GM23248 (cell line): ENCODE results near the gene SMARCA2. TPM values are rescaled to one million over a fixed set of nuclear protein-coding genes. Genes with fewer than 3 reads are reported as not detected.

Source experiments
- DNase-seq: peaks from one replicate; pipeline ENCODE4 v3.0.0-alpha.2; 2015
- H2AFZ ChIP-seq: fragments of 200-600 bp; sonication (generic); 2 replicates; pipeline ENCODE4 v1.6.1; 2016; ENCODE audit warnings: antibody characterized with exemption
- H3F3A ChIP-seq: fragments of 200-600 bp; sonication (generic); 2 replicates; pipeline ENCODE4 v1.6.1; 2016; ENCODE audit warnings: mild to moderate bottlenecking, antibody characterized with exemption, mixed run types; ENCODE audit not compliant: insufficient read depth
- H3K27ac ChIP-seq: fragments of 200-600 bp; sonication (generic); 2 replicates; pipeline ENCODE4 v1.5.1; 2016; ENCODE audit warnings: mild to moderate bottlenecking
- H3K27me3 ChIP-seq: fragments of 200-600 bp; sonication (generic); replicated peaks from 2 replicates; pipeline ENCODE4 v1.6.1; 2016; ENCODE audit warnings: mild to moderate bottlenecking; ENCODE audit not compliant: insufficient read depth
- H3K36me3 ChIP-seq: fragments of 200-600 bp; sonication (generic); 2 replicates; pipeline ENCODE4 v1.6.1; 2016; ENCODE audit warnings: low read depth, mild to moderate bottlenecking
- H3K4me1 ChIP-seq: fragments of 200-600 bp; sonication (generic); 2 replicates; pipeline ENCODE4 v1.6.1; 2016; ENCODE audit warnings: mild to moderate bottlenecking; ENCODE audit not compliant: insufficient read depth
- H3K4me2 ChIP-seq: fragments of 200-600 bp; sonication (generic); one replicate; pipeline ENCODE4 v1.6.1; 2016; ENCODE audit warnings: mild to moderate bottlenecking; ENCODE audit not compliant: unreplicated experiment
- H3K4me3 ChIP-seq: fragments of 200-600 bp; sonication (generic); 2 replicates; pipeline ENCODE4 v1.5.1; 2016; ENCODE audit warnings: mild to moderate bottlenecking
- H3K79me2 ChIP-seq: fragments of 200-600 bp; sonication (generic); 2 replicates; pipeline ENCODE4 v1.6.1; 2016; ENCODE audit warnings: mild to moderate bottlenecking; ENCODE audit not compliant: insufficient read depth
- H3K9ac ChIP-seq: fragments of 200-600 bp; sonication (generic); 2 replicates; pipeline ENCODE4 v1.6.1; 2016; ENCODE audit warnings: mild to moderate bottlenecking
- H3K9me2 ChIP-seq: fragments of 200-600 bp; sonication (generic); 2 replicates; pipeline ENCODE4 v1.6.1; 2016; ENCODE audit warnings: mixed run types, mild to moderate bottlenecking, moderate library complexity; ENCODE audit not compliant: insufficient read depth
- H3K9me3 ChIP-seq: fragments of 200-600 bp; sonication (generic); one replicate; pipeline ENCODE4 v1.6.1; 2017; ENCODE audit warnings: low read depth
- H4K20me1 ChIP-seq: fragments of 200-600 bp; sonication (generic); 2 replicates; pipeline ENCODE4 v1.6.0; 2016; ENCODE audit not compliant: insufficient read depth
- EZH2 ChIP-seq: fragments of 200-600 bp; sonication (generic); IDR thresholded peaks from 2 replicates; pipeline ENCODE4 v1.6.1; 2018; ENCODE audit warnings: antibody characterized with exemption, mild to moderate bottlenecking; ENCODE audit not compliant: insufficient read depth, poor library complexity, severe bottlenecking
- EZH2phosphoT487 ChIP-seq: fragments of 200-600 bp; sonication (generic); IDR thresholded peaks from 2 replicates; pipeline ENCODE4 v1.6.1; 2018; ENCODE audit warnings: antibody characterized with exemption, moderate library complexity, mild to moderate bottlenecking, low read depth; ENCODE audit not compliant: insufficient read depth
- WGBS, 2 experiments: methylation state at CpG; one replicate each; pipeline ENCODE4 v1.1.6; 2015 to 2017; ENCODE audit warnings: low lambda C conversion rate in 2 of 2, low coverage in 1 of 2; ENCODE audit errors: missing lambda C conversion rate in 2 of 2; 5-methylcytosine and 5-hydroxymethylcytosine counted together
- in situ Hi-C: fragments of 300-500 bp; cut with MboI; formaldehyde crosslinking; loops from 2 replicates; pipeline ENCODE4 v1.15.0; 2020
- polyA plus RNA-seq: library from polyadenylated mRNA; unstranded; fragments of >200 nt; fragmentation: Nextera tagmentation; extraction: Ambion mirVana; gene quantifications from 2 replicates; pipeline ENCODE4 v1.2.1, GENCODE V29; 2016
- total RNA-seq: library from RNA; depleted of rRNA; stranded (reverse); fragments of >200 nt; shearing (Covaris generic); gene quantifications from 2 replicates; pipeline ENCODE4 v1.2.3, GENCODE V29; 2014

The SMARCA2 gene
- total and polyA plus RNA-seq, 2 experiments from 2014 or later: 26.7 to 47.4 TPM

GRCh38 chr9:2107906-2108451, 92.8 kb downstream of the SMARCA2 start:
- Histone ChIP-seq H3K27me3 (no peaks in the 10 kb centered on the region), H2AFZ (no peak overlapping the region), H3K9me2 (no peaks in the 10 kb centered on the region), H3K9ac (no peak overlapping the region), H3K9me3 (no peaks in the 10 kb centered on the region), H3K79me2 (no peaks in the 10 kb centered on the region), H4K20me1 (no peaks in the 10 kb centered on the region), H3K36me3 (peaks cover 18% of the 10 kb centered on the region; the same call in 1 of the 2 replicates), H3K4me3 (no peak overlapping the region), H3K4me2 (no peak overlapping the region), H3K27ac (0 out of 2 replicates have a peak overlapping the region, but pooled peaks have one; percentile 74), H3K4me1 (peaks cover 23% of the 10 kb centered on the region), H3F3A (peaks cover 30% of the 10 kb centered on the region)
- 92 to 98% methylated on average over 5 of the region's 5 CpGs for WGBS, 2 experiments
- no peak for TF ChIP-seq EZH2
- no peak for TF ChIP-seq EZH2phosphoT487
- in situ Hi-C loops: no loop called here
- no peak for DNase-seq

GRCh38 chr9:2109069-2109650, 94.0 kb downstream of the SMARCA2 start:
- Histone ChIP-seq H3K9ac (peak overlapping the region; percentile 45), H3F3A (peaks cover 30% of the 10 kb centered on the region), H3K4me2 (peak overlapping the region; percentile 69), H3K27me3 (no peaks in the 10 kb centered on the region), H2AFZ (peak overlapping the region; percentile 44), H3K4me1 (peaks cover 23% of the 10 kb centered on the region), H3K79me2 (no peaks in the 10 kb centered on the region), H4K20me1 (no peaks in the 10 kb centered on the region), H3K36me3 (peaks cover 18% of the 10 kb centered on the region; the same call in 1 of the 2 replicates), H3K4me3 (peak overlapping the region; percentile 17; the same call in 1 of the 2 replicates), H3K9me3 (no peaks in the 10 kb centered on the region), H3K27ac (peak overlapping the region; percentile 74), H3K9me2 (no peaks in the 10 kb centered on the region)
- in situ Hi-C loops: no loop called here
- DNase-seq: peak; percentile 83
- WGBS, 2 experiments: 3 to 5% methylated on average over 2 of the region's 2 CpGs
- no peak for TF ChIP-seq EZH2
- TF ChIP-seq EZH2phosphoT487: no peak

- TF ChIP-seq EZH2phosphoT487 (no peak), EZH2 (no peak)
- H3K4me1 ChIP-seq: peaks cover 23% of the 10 kb centered on the region
Measured at GRCh38 chr9:2110036-2110435, 94.9 kb downstream of the SMARCA2 start.

GRCh38 chr9:2116073-2116472, 100.9 kb downstream of the SMARCA2 start:
- H3K4me1 ChIP-seq: peaks cover 3% of the 10 kb centered on the region
- H3K36me3 ChIP-seq: peaks cover 9% of the 10 kb centered on the region; the same call in 1 of the 2 replicates
- no peak overlapping the region for H3K27ac ChIP-seq
- no peak overlapping the region for H3K9ac ChIP-seq
- no peaks in the 10 kb centered on the region for H3K79me2 ChIP-seq
- no peak overlapping the region for H3K4me3 ChIP-seq
- DNase-seq: peak; percentile 44
- H2AFZ ChIP-seq: no peak overlapping the region
- H3K27me3 ChIP-seq: no peaks in the 10 kb centered on the region
- TF ChIP-seq EZH2: no peak
- no peak for TF ChIP-seq EZH2phosphoT487
- 97% methylated on average over 3 of the region's 3 CpGs for WGBS, 2 experiments
- no peaks in the 10 kb centered on the region for H3F3A ChIP-seq
- in situ Hi-C loops: loop anchor here (10.0 kb wide), 1 partner anchor 61 kb away; no protein-coding TSS in a partner anchor
- H3K4me2 ChIP-seq: no peak overlapping the region
- H3K9me2 ChIP-seq: no peaks in the 10 kb centered on the region
- H3K9me3 ChIP-seq: no peaks in the 10 kb centered on the region
- H4K20me1 ChIP-seq: no peaks in the 10 kb centered on the region

More at GRCh38 chr9:2110036-2110435, 94.9 kb downstream of the SMARCA2 start:
- peak overlapping the region; percentile 45 for H3K9ac ChIP-seq
- DNase-seq: no peak
- no peaks in the 10 kb centered on the region for H3K79me2 ChIP-seq
- 78 to 82% methylated on average over 2 of the region's 2 CpGs for whole genome bisulfite sequencing, 2 experiments
- no peaks in the 10 kb centered on the region for H3K27me3 ChIP-seq
- H3K36me3 ChIP-seq: peaks cover 10% of the 10 kb centered on the region; the same call in 1 of the 2 replicates
- H3K4me2 ChIP-seq: peak overlapping the region; percentile 69
- in situ Hi-C loops: loop anchor here (10.0 kb wide), 1 partner anchor 55 kb away; no protein-coding TSS in a partner anchor
- no peaks in the 10 kb centered on the region for H4K20me1 ChIP-seq
- peak overlapping the region; percentile 74 for H3K27ac ChIP-seq
- H3F3A ChIP-seq: peaks cover 30% of the 10 kb centered on the region
- no peak overlapping the region for H3K4me3 ChIP-seq
- no peak overlapping the region for H2AFZ ChIP-seq
- H3K9me2 ChIP-seq: no peaks in the 10 kb centered on the region
- no peaks in the 10 kb centered on the region for H3K9me3 ChIP-seq
